GM10266 (cell line): Measurements from ENCODE around the gene DDOST.

Experiments used
- DNase-seq: peaks from one replicate; pipeline ENCODE4 v3.0.0; 2012; ENCODE audit errors: extremely low spot score
- CTCF ChIP-seq: IDR thresholded peaks from 2 replicates; pipeline ENCODE4 v1.5.1; 2012; ENCODE audit warnings: mild to moderate bottlenecking, low read depth; ENCODE audit not compliant: control insufficient read depth, insufficient read depth; ENCODE audit errors: missing control alignments

The DDOST gene

DNA sequence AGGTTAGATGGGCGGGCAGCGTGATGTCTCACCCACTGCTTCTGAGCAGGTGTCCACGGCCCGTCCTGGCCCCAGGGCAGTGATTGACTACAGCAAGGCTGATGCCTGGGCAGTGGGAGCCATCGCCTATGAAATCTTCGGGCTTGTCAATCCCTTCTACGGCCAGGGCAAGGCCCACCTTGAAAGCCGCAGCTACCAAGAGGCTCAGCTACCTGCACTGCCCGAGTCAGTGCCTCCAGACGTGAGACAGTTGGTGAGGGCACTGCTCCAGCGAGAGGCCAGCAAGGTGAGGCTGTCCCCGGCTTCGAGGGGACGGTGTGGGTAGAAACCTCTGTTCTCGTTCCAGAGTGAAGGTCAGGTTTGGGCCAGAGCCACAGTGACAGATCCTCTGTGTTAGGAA lies 12.2 kb downstream of the DDOST start:
- TF ChIP-seq CTCF = no peak
- no peak for DNase-seq

DNA sequence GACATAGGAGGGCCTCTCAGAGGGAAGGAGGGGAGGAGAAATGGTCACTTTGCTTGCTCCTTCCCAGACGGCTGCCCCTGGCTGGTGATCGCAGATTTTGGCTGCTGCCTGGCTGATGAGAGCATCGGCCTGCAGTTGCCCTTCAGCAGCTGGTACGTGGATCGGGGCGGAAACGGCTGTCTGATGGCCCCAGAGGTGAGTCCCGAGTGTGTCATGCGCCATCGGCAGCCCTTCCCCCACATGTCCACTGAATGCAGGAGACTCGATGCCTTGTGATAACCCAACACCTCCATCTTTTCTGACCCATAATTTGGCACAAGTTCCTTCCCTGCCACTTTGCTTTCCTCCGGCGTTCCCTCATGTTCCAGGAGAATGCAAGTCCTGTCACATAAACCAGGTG lies 12.7 kb downstream of the DDOST start:
- DNase-seq = no peak
- TF ChIP-seq CTCF = no peak

DNA sequence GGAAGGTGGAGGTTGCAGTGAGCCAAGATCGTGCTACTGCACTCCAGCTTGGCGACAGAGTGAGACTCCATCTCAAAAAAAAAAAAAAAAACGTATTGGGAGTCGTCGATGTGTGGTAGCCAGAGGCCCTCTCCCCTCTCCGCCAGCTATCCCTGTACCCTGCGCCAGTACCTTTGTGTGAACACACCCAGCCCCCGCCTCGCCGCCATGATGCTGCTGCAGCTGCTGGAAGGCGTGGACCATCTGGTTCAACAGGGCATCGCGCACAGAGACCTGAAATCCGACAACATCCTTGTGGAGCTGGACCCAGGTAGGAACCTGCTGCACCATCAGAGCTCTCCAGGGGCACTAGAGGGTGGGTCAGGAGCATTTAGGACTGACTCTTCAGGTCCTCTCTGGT lies 15.8 kb downstream of the DDOST start:
- no peak for TF ChIP-seq CTCF
- DNase-seq = no peak

- no peak for TF ChIP-seq CTCF
- no peak for DNase-seq
Observed at GRCh38 chr1:20644416-20644815, 16.8 kb downstream of the DDOST start.

- TF ChIP-seq CTCF = no peak
- DNase-seq = no peak
Observed at GRCh38 chr1:20643080-20643479, 18.1 kb downstream of the DDOST start.

DNA sequence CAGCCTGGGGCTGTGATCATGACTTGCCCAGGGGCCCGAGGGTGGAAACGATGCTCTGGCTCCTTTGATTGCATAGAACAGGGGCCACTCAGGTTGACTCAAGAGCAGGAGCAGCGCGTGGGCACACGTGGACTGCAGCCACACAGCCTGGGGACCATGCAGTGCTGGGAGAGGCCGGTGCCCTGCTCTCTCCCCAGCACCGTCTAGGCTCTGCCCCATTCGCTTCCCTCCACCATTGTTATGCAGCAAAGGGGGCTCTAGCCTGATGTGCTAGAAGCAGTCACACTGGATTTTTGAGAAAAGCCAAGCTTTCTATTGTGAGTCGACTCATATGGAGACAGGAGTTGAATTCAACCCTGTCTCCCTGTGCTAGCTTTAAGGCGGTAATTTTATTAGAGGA lies 19.2 kb downstream of the DDOST start:
- no peak for TF ChIP-seq CTCF
- DNase-seq = no peak

GRCh38 chr1:20640183-20640597 lies 21.0 kb downstream of the DDOST start:
- TF ChIP-seq CTCF = peak; percentile 81
- peak; percentile 75 for DNase-seq
